Measurements from ENCODE around the gene RPS3.
"Not testable (repeated sequence)": the region's sequence is repeated elsewhere in the genome, so short reads cannot be mapped to it uniquely, and the experiment has no call there.

Gene RPS3

DNA sequence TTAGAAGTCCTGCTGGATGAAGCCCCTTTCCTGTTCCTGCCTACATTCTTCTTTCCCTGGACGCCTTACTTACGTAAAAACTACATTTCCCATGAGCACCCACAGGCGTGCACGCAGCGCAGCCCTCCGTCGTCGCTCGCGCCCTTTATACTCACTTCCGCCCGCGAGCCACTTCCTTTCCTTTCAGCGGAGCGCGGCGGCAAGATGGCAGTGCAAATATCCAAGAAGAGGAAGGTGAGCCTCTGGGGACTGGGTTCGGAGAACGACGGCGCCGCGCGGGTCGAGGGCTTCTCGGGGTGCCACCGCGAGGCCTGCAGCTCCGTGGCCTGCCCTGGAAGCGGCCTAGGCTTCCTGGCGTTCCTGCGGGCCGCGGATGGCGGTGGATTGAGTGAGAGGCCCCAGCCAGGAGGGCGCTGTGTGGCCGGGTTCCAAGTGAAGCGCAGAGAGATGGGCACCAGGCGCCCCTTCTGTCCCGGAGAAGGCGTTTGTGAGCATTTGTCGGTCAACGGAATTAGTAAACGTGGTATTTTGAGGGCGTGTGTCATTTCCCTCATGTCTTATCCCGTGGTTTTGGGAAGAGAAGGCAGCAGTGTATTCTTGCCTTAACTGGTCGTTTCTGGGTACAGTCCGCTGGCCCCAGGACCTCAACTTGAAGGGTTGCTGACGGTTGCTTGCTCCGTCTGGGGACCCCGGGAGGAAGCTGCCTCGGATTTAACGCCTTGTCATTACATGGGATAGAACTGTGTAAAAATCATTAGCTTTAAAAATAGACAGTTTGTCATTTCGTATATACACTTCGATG, at the start of gene RPS3:
RPS3 (plus strand) TSS at position 175 of the 802 bp plus-strand sequence; CDS start at position 205, 30 bp downstream.
- DNase-seq (ENCODE audit: low read depth in 2 of 2), result peak; percentile 79 to 82

GRCh38 chr11:75349521-75350116, 49.7 kb upstream of the RPS3 start:
- DNase-seq (ENCODE audit: low read depth in 2 of 2), result no peak

DNA sequence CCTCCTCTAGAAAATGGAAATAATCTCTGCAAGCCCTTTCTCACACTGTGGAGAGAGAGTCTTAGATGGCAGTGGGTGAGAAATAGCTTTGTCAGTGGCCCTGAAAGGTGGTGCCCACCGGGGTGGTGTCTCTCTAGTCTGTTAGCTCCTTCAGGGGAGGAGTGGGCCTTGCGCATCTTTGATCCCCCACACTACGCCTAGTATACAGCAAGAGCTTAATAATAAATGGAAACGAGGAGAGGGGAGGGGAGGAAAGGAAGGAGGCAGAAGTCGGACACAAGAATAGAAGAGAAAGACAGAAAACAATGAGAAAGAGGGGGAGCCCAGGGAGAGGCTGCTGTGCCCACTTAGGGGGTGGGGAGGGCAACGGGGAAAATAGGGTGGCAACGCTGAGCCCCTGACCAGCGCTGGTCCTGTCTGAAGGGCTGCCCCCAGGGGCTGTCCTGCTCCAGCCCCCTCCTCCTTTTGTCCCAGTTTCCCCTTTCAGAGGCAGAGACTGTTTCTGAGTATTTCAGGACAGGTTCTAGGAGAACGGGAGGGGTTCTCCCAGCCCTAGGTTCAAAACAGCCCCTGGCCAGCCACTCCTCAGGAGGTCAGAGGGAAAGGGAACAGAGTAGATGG, 49.1 kb upstream of the RPS3 start:
- DNase-seq (ENCODE audit: low read depth in 2 of 2), result no peak

- peak; percentile 25 to 31 for DNase-seq (ENCODE audit: low read depth in 2 of 2)
Observed at GRCh38 chr11:75350743-75351540, 48.4 kb upstream of the RPS3 start.

- no peak for DNase-seq (ENCODE audit: low read depth in 2 of 2)
Observed at GRCh38 chr11:75351541-75351790, 47.9 kb upstream of the RPS3 start, which contains the start of gene ARRB1. Gene ARRB1 (minus strand): TSS chr11:75351661. CDS start chr11:75351607, 54 bp downstream.

DNA sequence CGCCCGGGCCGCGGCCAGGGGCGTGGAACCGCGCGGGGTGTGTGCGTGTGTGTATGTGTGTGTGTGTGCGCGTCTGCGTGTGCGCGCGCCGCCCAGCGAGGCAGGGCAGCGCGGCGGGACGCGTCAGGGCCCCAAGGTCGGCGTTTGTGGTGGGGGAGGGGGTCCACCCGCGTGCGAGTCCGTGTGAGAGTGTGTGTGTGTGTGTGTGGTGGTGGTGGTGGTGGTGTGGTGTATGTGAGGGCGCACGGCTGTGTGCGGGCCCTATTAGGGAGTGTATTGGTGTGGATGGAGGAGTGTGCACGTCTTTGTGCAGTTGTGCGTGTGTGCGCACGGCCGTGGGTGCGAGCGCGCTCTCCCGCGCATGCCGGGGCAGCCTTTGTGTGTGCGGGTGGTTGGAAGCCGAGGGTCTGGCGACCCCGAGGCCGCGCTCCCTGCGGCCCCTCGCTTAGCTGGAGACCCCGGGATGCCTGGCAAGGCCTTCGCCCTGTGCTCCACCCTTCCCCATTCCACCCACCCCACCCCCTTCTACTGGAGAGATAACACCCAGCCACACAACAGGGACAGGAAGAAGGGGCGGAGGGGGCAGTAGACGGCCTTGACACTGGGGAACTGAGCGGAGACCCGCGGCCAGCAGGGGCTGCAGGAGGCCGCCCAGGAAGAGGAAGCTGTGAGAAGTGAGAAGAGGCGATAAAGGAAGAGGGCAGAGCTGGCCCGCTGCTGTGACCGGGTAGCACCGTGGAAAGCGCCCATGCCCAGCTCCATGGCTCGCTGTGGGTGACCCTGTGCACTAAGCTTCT, 47.3 kb upstream of the RPS3 start:
- DNase-seq (ENCODE audit: low read depth in 2 of 2), result peak; percentile 28 to 41

- no peak for DNase-seq (ENCODE audit: low read depth in 2 of 2)
Observed at GRCh38 chr11:75352588-75353206, 46.6 kb upstream of the RPS3 start.

DNA sequence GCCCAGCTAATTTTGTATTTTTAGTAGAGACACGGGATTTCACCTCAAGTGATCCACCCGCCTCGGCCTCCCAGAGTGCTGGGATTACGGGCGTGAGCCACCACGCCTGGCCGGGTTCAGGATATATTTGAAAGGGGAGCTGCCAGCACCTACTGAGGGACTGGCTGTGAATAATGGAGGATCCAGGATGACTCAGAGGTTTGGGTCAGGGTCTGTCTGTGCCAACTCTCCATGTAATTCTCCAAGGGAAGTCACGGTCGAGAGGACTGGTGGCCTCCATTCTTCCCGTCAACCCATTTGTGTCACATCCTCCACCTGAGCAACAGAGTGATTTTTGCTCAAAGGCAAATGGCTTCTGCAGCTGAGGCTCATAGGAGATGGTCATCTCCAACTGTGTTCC, 44.3 kb upstream of the RPS3 start:
- no peak for DNase-seq (ENCODE audit: low read depth in 2 of 2)

GRCh38 chr11:75356613-75357012, 42.7 kb upstream of the RPS3 start:
- DNase-seq (ENCODE audit: low read depth in 2 of 2), result no peak

DNA sequence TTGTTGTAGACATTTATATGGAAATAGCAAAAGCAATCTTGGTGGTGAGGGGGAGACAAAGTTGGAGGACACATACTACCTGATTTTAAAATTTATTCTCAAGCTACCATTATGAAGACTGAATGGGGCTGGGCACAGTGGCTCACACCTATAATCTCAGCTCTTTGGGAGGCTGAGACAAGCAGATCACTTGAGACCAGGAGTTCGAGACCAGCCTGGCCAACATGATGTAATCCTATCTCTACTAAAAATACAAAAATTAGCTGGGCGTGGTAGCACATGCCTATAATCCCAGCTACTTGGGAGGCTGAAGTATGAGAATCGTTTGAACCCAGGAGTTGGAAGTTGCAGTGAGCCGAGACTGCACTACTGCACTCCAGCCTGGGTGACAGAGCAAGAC, 37.0 kb upstream of the RPS3 start:
- not testable (repeated sequence) for DNase-seq (ENCODE audit: low read depth in 2 of 2)

DNA sequence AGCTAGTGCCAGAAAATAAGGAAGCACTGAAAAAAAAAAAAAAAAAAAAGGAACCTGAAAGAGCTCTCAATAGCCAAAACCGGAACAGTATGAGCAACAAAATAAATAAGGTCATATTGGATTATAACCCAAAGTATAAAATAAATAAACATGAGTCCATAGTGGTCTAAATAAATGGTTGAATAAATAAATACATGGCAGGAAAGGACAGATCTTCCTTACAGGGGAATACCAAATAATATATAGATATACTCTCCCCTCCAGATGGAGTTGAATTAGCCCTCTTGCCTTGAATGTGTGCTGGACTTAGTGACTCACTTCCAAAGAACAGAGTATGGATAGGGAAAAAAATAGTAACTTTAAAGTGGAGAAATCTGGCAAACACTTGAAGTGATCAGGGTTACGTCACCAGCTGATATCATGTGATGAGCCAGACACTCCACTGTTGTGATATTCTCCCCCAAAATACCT, 33.6 kb upstream of the RPS3 start:
- DNase-seq (ENCODE audit: low read depth in 2 of 2), result no peak

DNA sequence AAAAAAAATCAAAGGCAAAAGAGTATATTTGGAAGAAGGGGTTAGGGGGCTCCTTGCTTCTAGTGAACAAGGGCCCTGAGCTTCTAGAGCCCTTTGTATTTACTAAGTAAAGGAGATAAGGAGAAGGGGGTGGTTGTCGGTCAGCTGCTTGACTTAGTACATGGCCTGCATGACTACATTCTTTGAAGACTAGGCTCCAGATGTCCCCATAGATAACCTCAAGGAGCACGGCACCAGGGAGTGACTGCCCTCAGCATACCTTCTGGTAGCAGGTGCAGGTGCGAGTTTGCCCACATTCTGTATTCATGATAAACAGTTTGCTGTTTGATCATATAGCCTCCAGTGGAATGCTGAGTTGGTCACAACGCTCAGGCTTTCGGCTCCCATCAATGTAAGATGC, 32.5 kb upstream of the RPS3 start:
- DNase-seq (ENCODE audit: low read depth in 2 of 2), result not testable (repeated sequence)

DNA sequence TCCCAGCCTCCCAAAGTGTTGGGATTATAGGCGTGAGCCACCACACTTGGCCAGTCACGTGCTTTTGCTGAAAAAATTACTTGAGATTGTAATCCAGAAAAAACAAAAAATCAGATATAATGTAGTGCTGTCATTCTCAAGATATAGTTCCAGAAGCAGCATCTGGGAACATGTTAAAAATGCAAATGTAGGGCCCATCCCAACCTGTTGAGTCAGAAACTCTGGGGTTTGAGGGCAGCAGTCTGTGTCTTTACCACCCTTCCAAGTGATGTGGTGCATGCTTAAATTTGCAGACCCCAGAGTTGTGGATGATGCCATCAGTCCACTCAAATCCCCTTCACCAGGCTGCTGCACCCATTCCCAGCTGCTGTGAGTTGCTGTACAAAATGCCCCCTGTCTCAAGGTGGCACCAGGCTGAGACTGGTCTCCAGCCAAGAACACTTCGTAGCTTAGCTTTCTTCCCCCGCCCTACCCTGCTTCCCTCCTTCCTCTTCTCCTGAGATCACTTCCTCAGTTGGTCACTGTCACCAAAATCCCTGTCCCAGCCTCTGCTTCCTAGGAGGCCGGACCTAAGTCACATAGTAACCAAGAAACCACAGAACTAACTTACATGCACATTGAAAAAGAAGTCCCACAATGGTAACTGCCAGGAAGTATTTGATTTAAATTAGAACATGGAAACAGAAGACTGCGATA, 29.6 kb upstream of the RPS3 start:
- no peak for DNase-seq (ENCODE audit: low read depth in 2 of 2)

- no peak for DNase-seq (ENCODE audit: low read depth in 2 of 2)
Observed at GRCh38 chr11:75371949-75372876, 27.1 kb upstream of the RPS3 start.

GRCh38 chr11:75373201-75373600, 26.1 kb upstream of the RPS3 start:
- DNase-seq (ENCODE audit: low read depth in 2 of 2), result no peak

DNA sequence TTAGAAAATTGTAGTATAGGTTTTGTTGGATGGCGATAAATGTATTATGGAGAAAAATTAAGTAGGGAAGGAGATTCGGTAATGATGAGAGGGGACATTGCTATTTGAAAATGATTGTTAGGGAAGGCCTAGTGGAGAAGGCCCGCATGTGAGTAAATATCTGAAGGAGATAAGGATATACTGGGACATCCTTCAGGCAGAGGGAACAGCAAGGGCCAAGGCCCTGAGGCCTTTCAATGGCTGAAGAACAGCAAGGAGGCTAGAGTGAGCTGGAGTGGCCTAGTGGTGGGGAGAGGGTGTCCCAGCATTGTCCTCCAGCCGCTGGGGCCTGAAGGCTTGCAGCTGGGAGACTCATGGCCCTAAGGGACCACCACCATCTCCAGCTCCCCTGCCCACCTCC, 24.7 kb upstream of the RPS3 start:
- no peak for DNase-seq (ENCODE audit: low read depth in 2 of 2)

DNA sequence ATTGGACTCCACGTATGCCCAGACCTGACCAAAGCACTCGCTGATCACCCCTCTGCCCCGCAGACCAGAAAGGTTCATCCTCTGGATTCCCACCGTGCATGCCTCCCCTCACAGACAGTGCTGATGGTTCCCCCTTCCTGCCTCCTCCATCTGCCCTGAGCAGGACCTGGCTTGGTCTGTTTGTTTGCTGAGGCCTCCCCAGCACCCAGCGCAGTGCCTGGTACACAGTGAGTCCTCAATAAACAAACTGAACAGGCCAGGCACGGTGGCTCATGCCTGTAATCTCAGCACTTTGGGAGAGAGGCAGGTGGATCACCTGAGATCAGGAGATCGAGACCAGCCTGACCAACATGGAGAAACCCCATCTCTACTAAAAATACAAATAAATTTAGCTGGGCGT, 23.7 kb upstream of the RPS3 start:
- DNase-seq (ENCODE audit: low read depth in 2 of 2), result no peak

DNA sequence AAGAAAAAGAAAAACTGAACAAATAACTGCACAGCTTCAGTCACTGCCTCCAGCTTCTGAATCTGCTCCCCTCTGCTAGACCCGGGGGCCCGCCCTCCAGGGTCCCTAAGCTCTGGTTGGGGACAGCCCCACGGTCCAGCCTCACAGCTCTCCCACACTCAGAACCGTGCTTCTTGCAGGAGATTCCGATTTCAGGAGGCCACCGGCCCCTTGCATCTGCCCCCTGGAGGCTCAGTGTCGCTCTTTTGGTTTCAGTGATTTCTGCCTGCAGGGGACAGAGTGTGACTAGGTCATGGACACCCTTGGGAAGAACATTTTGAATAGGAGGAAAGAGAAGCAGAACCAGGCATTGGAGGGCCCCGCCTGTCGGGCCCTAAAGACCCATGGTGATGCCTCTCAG, 23.1 kb upstream of the RPS3 start:
- no peak for DNase-seq (ENCODE audit: low read depth in 2 of 2)

- DNase-seq (ENCODE audit: low read depth in 2 of 2), result not testable (repeated sequence)
Observed at GRCh38 chr11:75378776-75379175, 20.5 kb upstream of the RPS3 start.

All from stimulated activated CD4-positive, alpha-beta T cell treated with anti-CD3 and anti-CD28 coated beads, Interleukin-1b, Interleukin-23, amount 100 ng/mL, for 4 hours (primary cell).